ENCODE results near the gene ATP2C2. TPM values are rescaled to one million over a fixed set of nuclear protein-coding genes. Genes with fewer than 3 reads are reported as not detected.

The ATP2C2 gene
- total and polyA plus RNA-seq, 2 experiments from 2014 or later = 2.1 TPM

- no peak for TF ChIP-seq EZH2phosphoT487 (IDR thresholded peaks at IDR 0.05; ENCODE audit: unreplicated experiment)
- TF ChIP-seq ETS1 (IDR thresholded peaks at IDR 0.05) = no peak
- TF ChIP-seq NANOG (IDR thresholded peaks at IDR 0.05; ENCODE audit: borderline replicate concordance) = no peak
- TF ChIP-seq EZH2 (IDR thresholded peaks at IDR 0.05; ENCODE audit: low read depth, unreplicated experiment) = no peak
- TF ChIP-seq STAT1 (IDR thresholded peaks at IDR 0.05; ENCODE audit: unreplicated experiment) = no peak
- TF ChIP-seq CTCF (conservative IDR thresholded peaks at IDR 0.05; ENCODE audit: low read depth in 2 of 2) = no peak
Observed at GRCh38 chr16:84459941-84460405, 91.6 kb downstream of the ATP2C2 start (continued).

DNA sequence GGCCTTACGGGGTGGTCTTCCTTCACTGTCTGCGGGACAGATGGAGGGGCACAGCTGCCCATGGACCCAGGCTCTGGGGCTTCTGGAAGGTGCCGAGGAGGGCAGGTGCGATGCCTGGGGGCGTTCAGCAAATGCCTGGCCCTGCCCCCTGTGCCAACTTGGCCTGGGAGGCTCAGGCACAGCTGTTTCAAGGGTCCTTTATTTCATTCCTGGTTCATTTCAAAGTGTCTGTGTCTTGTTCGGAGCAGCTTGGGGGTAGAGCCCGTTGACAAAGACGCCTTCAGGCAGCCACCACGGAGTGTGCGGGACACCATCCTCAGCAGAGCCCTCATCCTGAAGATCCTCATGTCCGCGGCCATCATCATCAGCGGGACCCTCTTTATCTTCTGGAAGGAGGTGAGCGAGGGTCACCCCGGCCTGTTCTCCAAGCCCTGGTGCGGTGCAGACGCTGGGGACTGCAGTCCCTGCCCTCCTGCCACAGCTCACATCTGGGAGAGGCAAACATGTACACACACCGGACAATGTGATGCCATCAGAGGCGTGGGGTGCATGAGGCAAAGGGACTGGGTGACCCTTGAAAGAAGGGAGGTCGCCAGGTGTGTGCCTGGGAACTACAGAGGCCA is 92.2 kb downstream of the ATP2C2 start:
- Histone ChIP-seq H3K36me3 (ENCODE audit: insufficient read depth) (no peaks in the 10 kb centered on the region), H3K4me2 (no peak overlapping the region), H3K9me2 (ENCODE audit: insufficient read depth) (no peaks in the 10 kb centered on the region), H4K20me1 (replicated peaks; ENCODE audit: insufficient read depth) (no peaks in the 10 kb centered on the region), H3K4me3 (no peak overlapping the region), H2AFZ (no peak overlapping the region), H3K27me3 (ENCODE audit: insufficient read depth) (no peaks in the 10 kb centered on the region), H3K27ac (ENCODE audit: low read depth) (no peak overlapping the region), H3K79me2 (replicated peaks; ENCODE audit: insufficient read depth) (no peaks in the 10 kb centered on the region), H3K4me1 (ENCODE audit: insufficient read depth) (no peaks in the 10 kb centered on the region), H3F3A (replicated peaks; ENCODE audit: low read depth) (no peaks in the 10 kb centered on the region)
- H3K27me3 Mint-ChIP-seq (ENCODE audit: insufficient read depth, low read depth, poor library complexity) = peaks cover 5% of the 10 kb centered on the region
- H3K36me3 Mint-ChIP-seq (ENCODE audit: low read depth) = peaks cover 2% of the 10 kb centered on the region; the same call in 2 of the 3 replicates
- H3K4me3 Mint-ChIP-seq = no peak overlapping the region
- no peak overlapping the region for H3K27ac Mint-ChIP-seq
- DNase-seq (ENCODE audit: low spot score) (no peak), ATAC-seq (no peak)
- no peaks in the 10 kb centered on the region; the same call in 2 of the 3 replicates for H3K9me3 Mint-ChIP-seq
- peaks cover 4% of the 10 kb centered on the region; the same call in 1 of the 3 replicates for H3K4me1 Mint-ChIP-seq
- TF ChIP-seq EZH2phosphoT487 (IDR thresholded peaks at IDR 0.05; ENCODE audit: unreplicated experiment) = no peak
- no peak for TF ChIP-seq CTCF (conservative IDR thresholded peaks at IDR 0.05; ENCODE audit: low read depth in 2 of 2)
- no peak for TF ChIP-seq JUNB (IDR thresholded peaks at IDR 0.05; ENCODE audit: unreplicated experiment)
- no peak for TF ChIP-seq ZNF114 (CRISPR knock-in tag; IDR thresholded peaks at IDR 0.05)
- no peak for TF ChIP-seq NANOG (IDR thresholded peaks at IDR 0.05; ENCODE audit: borderline replicate concordance)
- TF ChIP-seq, protein P1, sequence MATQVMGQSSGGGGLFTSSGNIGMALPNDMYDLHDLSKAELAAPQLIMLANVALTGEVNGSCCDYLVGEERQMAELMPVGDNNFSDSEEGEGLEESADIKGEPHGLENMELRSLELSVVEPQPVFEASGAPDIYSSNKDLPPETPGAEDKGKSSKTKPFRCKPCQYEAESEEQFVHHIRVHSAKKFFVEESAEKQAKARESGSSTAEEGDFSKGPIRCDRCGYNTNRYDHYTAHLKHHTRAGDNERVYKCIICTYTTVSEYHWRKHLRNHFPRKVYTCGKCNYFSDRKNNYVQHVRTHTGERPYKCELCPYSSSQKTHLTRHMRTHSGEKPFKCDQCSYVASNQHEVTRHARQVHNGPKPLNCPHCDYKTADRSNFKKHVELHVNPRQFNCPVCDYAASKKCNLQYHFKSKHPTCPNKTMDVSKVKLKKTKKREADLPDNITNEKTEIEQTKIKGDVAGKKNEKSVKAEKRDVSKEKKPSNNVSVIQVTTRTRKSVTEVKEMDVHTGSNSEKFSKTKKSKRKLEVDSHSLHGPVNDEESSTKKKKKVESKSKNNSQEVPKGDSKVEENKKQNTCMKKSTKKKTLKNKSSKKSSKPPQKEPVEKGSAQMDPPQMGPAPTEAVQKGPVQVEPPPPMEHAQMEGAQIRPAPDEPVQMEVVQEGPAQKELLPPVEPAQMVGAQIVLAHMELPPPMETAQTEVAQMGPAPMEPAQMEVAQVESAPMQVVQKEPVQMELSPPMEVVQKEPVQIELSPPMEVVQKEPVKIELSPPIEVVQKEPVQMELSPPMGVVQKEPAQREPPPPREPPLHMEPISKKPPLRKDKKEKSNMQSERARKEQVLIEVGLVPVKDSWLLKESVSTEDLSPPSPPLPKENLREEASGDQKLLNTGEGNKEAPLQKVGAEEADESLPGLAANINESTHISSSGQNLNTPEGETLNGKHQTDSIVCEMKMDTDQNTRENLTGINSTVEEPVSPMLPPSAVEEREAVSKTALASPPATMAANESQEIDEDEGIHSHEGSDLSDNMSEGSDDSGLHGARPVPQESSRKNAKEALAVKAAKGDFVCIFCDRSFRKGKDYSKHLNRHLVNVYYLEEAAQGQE (IDR thresholded peaks at IDR 0.05; ENCODE audit: unreplicated experiment) = no peak
- TF ChIP-seq STAT1 (IDR thresholded peaks at IDR 0.05; ENCODE audit: unreplicated experiment) = no peak
- no peak for TF ChIP-seq CREB1 (CRISPR knock-in tag; IDR thresholded peaks at IDR 0.05; ENCODE audit: low read depth)
